GM19023 (cell line): Measurements from ENCODE around the gene PRRC2C.
"Not testable (repeated sequence)": the region's sequence is repeated elsewhere in the genome, so short reads cannot be mapped to it uniquely, and the experiment has no call there.

Experiments
- ATAC-seq: cut with Tn5 transposase; IDR thresholded peaks from one replicate; pipeline ENCODE4 v1.9.1; 2021; ENCODE audit warnings: mild to moderate bottlenecking, moderate library complexity; ENCODE audit not compliant: unreplicated experiment

PRRC2C gene

GRCh38 chr1:171582589-171582988, 97.3 kb downstream of the PRRC2C start:
- no peak for ATAC-seq

- no peak for ATAC-seq
Observed at GRCh38 chr1:171583591-171584201, 98.4 kb downstream of the PRRC2C start.

- no peak for ATAC-seq
Observed at GRCh38 chr1:171585715-171586114, 100.4 kb downstream of the PRRC2C start.

GRCh38 chr1:171588230-171588629, 102.9 kb downstream of the PRRC2C start:
- no peak for ATAC-seq

- ATAC-seq = no peak
Observed at GRCh38 chr1:171590022-171590421, 104.7 kb downstream of the PRRC2C start.

GRCh38 chr1:171595324-171595723, 110.0 kb downstream of the PRRC2C start:
- ATAC-seq = no peak

- no peak for ATAC-seq
Observed at GRCh38 chr1:171596119-171596518, 110.8 kb downstream of the PRRC2C start.

GRCh38 chr1:171596705-171597104, 111.4 kb downstream of the PRRC2C start:
- no peak for ATAC-seq

- ATAC-seq = no peak
Observed at GRCh38 chr1:171597203-171597602, 111.9 kb downstream of the PRRC2C start.

- ATAC-seq = not testable (repeated sequence)
Observed at GRCh38 chr1:171600310-171600709, 115.0 kb downstream of the PRRC2C start.

- ATAC-seq = no peak
Observed at GRCh38 chr1:171600862-171601261, 115.5 kb downstream of the PRRC2C start.

- ATAC-seq = not testable (repeated sequence)
Observed at GRCh38 chr1:171603042-171603441, 117.7 kb downstream of the PRRC2C start.

- peak; percentile 57 for ATAC-seq
Observed at GRCh38 chr1:171606402-171606941, 121.1 kb downstream of the PRRC2C start.

- ATAC-seq = no peak
Observed at GRCh38 chr1:171610385-171610784, 125.1 kb downstream of the PRRC2C start.

GRCh38 chr1:171611306-171611705, 126.0 kb downstream of the PRRC2C start:
- no peak for ATAC-seq

- no peak for ATAC-seq
Observed at GRCh38 chr1:171613282-171613681, 128.0 kb downstream of the PRRC2C start.

- peak; percentile 37 for ATAC-seq
Observed at GRCh38 chr1:171615122-171615906, 130.0 kb downstream of the PRRC2C start.

GRCh38 chr1:171616586-171616985, 131.3 kb downstream of the PRRC2C start:
- no peak for ATAC-seq

GRCh38 chr1:171622152-171622462, 136.8 kb downstream of the PRRC2C start, which contains the start of gene MYOCOS:
Gene MYOCOS, plus strand, starts transcription at chr1:171622243. Its CDS starts 1,641 bp downstream, at chr1:171623884.
- ATAC-seq = no peak

- no peak for ATAC-seq
Observed at GRCh38 chr1:171623651-171624331, 138.5 kb downstream of the PRRC2C start.

- ATAC-seq = no peak
Observed at GRCh38 chr1:171625225-171625624, 139.9 kb downstream of the PRRC2C start.

- no peak for ATAC-seq
Observed at GRCh38 chr1:171627020-171627419, 141.7 kb downstream of the PRRC2C start.
